GM12892 (cell line): ENCODE results near the gene GPER1.

Experiments
- POLR2A ChIP-seq: IDR thresholded peaks from 2 replicates; pipeline ENCODE4 v1.6.1; 2011; ENCODE audit warnings: low read depth, low read length, control low read depth
- POLR2AphosphoS5 ChIP-seq: IDR thresholded peaks from 2 replicates; pipeline ENCODE4 v1.6.1; 2011; ENCODE audit warnings: low read depth, low read length, control low read depth

DNA sequence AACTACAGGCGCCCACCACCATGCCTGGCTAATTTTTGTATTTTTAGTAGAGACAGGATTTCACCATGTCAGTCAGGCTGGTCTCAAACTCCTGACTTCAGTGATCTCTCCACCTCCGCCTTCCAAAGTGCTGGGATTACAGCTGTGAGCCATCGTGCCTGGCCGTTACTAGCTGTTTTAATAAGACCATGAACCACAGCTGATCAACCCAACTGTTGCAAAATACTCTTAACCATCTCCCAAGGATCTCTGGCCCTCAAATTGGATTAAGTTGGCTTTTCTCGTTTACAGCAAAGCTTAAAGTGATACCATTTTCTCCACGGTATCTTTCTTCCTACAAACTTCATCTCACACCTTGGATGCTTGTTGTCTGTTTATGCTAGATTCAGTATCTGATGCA, 53.7 kb downstream of the GPER1 start:
- no peak for TF ChIP-seq POLR2A
- no peak for TF ChIP-seq POLR2AphosphoS5
